ENCODE measurements around the gene PDE4A. TPM values are rescaled to one million over a fixed set of nuclear protein-coding genes. Genes with fewer than 3 reads are reported as not detected.

Gene PDE4A
- total RNA-seq, 1 experiment from 2014 or later, result 3.1 TPM

GRCh38 chr19:10418235-10418484 is 2.2 kb upstream of the PDE4A start:
- ChIA-PET CTCF (interaction anchor here (0.6 to 1.3 kb wide), 4 partner anchors 12 to 417 kb away, joined by 3 to 14 read pairs (median 6); partner anchors contain the start of gene CDC37), POLR2A (ENCODE audit: unreplicated experiment) (no interaction called here)
- Histone ChIP-seq H3K9ac (ENCODE audit: low read length) (no peak overlapping the region), H3K79me2 (ENCODE audit: low read length) (no peaks in the 10 kb centered on the region), H2AFZ (ENCODE audit: low read length) (no peak overlapping the region), H4K20me1 (ENCODE audit: low read length) (no peaks in the 10 kb centered on the region), H3K4me1 (ENCODE audit: insufficient read depth, low read length) (peaks cover 28% of the 10 kb centered on the region), H3K4me3 (ENCODE audit: low read length) (no peak overlapping the region; the same call in 1 of the 2 replicates), H3K27me3 (ENCODE audit: low read length) (peaks cover 53% of the 10 kb centered on the region), H3K27ac (ENCODE audit: low read length) (no peak overlapping the region), H3F3A (ENCODE audit: low read length, unreplicated experiment) (no peaks in the 10 kb centered on the region), H3K9me3 (ENCODE audit: low read length) (no peaks in the 10 kb centered on the region), H3K9me2 (replicated peaks; ENCODE audit: low read length) (no peaks in the 10 kb centered on the region), H3K4me2 (ENCODE audit: low read length) (peak overlapping the region; percentile 86), H3K36me3 (ENCODE audit: low read depth, low read length) (no peaks in the 10 kb centered on the region)
- no TSS peak for BruUV-seq (replicated peaks)
- DNase-seq, result no peak
- intact Hi-C loops (cut with micrococcal nuclease), result no loop called here
- 0 out of 2 replicates have a peak, but pooled peaks have one; percentile 3 for ATAC-seq
- TF ChIP-seq CTCF (conservative IDR thresholded peaks at IDR 0.05; ENCODE audit: low read depth, low read length) (no peak), EZH2phosphoT487 (IDR thresholded peaks at IDR 0.05; ENCODE audit: borderline replicate concordance, low read length) (no peak), EZH2 (IDR thresholded peaks at IDR 0.05; ENCODE audit: low read length, unreplicated experiment) (no peak)

- ATAC-seq (0 out of 2 replicates have a peak, but pooled peaks have one; percentile 2), DNase-seq (no peak)
- intact Hi-C loops (cut with micrococcal nuclease), result no loop called here
- BruUV-seq (replicated peaks), result no TSS peak
- H3K4me1 ChIP-seq (ENCODE audit: insufficient read depth, low read length), result peaks cover 29% of the 10 kb centered on the region
- H3K36me3 ChIP-seq (ENCODE audit: low read depth, low read length), result no peaks in the 10 kb centered on the region
- ChIA-PET POLR2A (ENCODE audit: unreplicated experiment) (no interaction called here), CTCF (interaction anchor here (0.6 to 1.3 kb wide), 4 partner anchors 13 to 417 kb away, joined by 3 to 14 read pairs (median 6); partner anchors contain the start of gene CDC37)
- peaks cover 53% of the 10 kb centered on the region for H3K27me3 ChIP-seq (ENCODE audit: low read length)
- H4K20me1 ChIP-seq (ENCODE audit: low read length), result no peaks in the 10 kb centered on the region
- TF ChIP-seq CTCF (conservative IDR thresholded peaks at IDR 0.05; ENCODE audit: low read depth, low read length) (no peak; the same call in 1 of the 2 replicates), EZH2 (IDR thresholded peaks at IDR 0.05; ENCODE audit: low read length, unreplicated experiment) (peak; percentile 33), EZH2phosphoT487 (IDR thresholded peaks at IDR 0.05; ENCODE audit: borderline replicate concordance, low read length) (no peak; the same call in 1 of the 2 replicates)
- H3K9me2 ChIP-seq (replicated peaks; ENCODE audit: low read length), result no peaks in the 10 kb centered on the region
- H3K9me3 ChIP-seq (ENCODE audit: low read length), result no peaks in the 10 kb centered on the region
- no peak overlapping the region for H3K27ac ChIP-seq (ENCODE audit: low read length)
- no peak overlapping the region for H3K9ac ChIP-seq (ENCODE audit: low read length)
- H3K4me3 ChIP-seq (ENCODE audit: low read length), result peak overlapping the region; percentile 62
- H3F3A ChIP-seq (ENCODE audit: low read length, unreplicated experiment), result no peaks in the 10 kb centered on the region
- peak overlapping the region; percentile 86 for H3K4me2 ChIP-seq (ENCODE audit: low read length)
- no peak overlapping the region for H2AFZ ChIP-seq (ENCODE audit: low read length)
- no peaks in the 10 kb centered on the region for H3K79me2 ChIP-seq (ENCODE audit: low read length)
Observed at GRCh38 chr19:10418485-10419199, 1.7 kb upstream of the PDE4A start.

- ATAC-seq (no peak), DNase-seq (no peak)
- Histone ChIP-seq H3K4me3 (ENCODE audit: low read length) (peak overlapping the region; percentile 62), H4K20me1 (ENCODE audit: low read length) (no peaks in the 10 kb centered on the region), H3K9me2 (replicated peaks; ENCODE audit: low read length) (no peaks in the 10 kb centered on the region), H3K27me3 (ENCODE audit: low read length) (peaks cover 53% of the 10 kb centered on the region), H3K27ac (ENCODE audit: low read length) (no peak overlapping the region), H3K36me3 (ENCODE audit: low read depth, low read length) (no peaks in the 10 kb centered on the region), H3K9me3 (ENCODE audit: low read length) (no peaks in the 10 kb centered on the region), H3F3A (ENCODE audit: low read length, unreplicated experiment) (no peaks in the 10 kb centered on the region), H3K9ac (ENCODE audit: low read length) (no peak overlapping the region), H3K4me1 (ENCODE audit: insufficient read depth, low read length) (peaks cover 34% of the 10 kb centered on the region), H3K79me2 (ENCODE audit: low read length) (no peaks in the 10 kb centered on the region), H2AFZ (ENCODE audit: low read length) (peak overlapping the region; percentile 77), H3K4me2 (ENCODE audit: low read length) (peak overlapping the region; percentile 86)
- CTCF ChIA-PET, result no interaction called here
- intact Hi-C loops (cut with micrococcal nuclease), result no loop called here
- BruUV-seq (replicated peaks), result no TSS peak
- POLR2A ChIA-PET (ENCODE audit: unreplicated experiment), result no interaction called here
- TF ChIP-seq EZH2 (IDR thresholded peaks at IDR 0.05; ENCODE audit: low read length, unreplicated experiment) (no peak), CTCF (conservative IDR thresholded peaks at IDR 0.05; ENCODE audit: low read depth, low read length) (no peak), EZH2phosphoT487 (IDR thresholded peaks at IDR 0.05; ENCODE audit: borderline replicate concordance, low read length) (no peak)
Observed at GRCh38 chr19:10419200-10419645, 1.1 kb upstream of the PDE4A start.
